AG08395 (cell line): ENCODE results near the gene CCDC138.

Experiments used
- DNase-seq: peaks from one replicate; pipeline ENCODE4 v3.0.0; 2012; ENCODE audit warnings: mixed read lengths, low spot score

Gene CCDC138

DNA sequence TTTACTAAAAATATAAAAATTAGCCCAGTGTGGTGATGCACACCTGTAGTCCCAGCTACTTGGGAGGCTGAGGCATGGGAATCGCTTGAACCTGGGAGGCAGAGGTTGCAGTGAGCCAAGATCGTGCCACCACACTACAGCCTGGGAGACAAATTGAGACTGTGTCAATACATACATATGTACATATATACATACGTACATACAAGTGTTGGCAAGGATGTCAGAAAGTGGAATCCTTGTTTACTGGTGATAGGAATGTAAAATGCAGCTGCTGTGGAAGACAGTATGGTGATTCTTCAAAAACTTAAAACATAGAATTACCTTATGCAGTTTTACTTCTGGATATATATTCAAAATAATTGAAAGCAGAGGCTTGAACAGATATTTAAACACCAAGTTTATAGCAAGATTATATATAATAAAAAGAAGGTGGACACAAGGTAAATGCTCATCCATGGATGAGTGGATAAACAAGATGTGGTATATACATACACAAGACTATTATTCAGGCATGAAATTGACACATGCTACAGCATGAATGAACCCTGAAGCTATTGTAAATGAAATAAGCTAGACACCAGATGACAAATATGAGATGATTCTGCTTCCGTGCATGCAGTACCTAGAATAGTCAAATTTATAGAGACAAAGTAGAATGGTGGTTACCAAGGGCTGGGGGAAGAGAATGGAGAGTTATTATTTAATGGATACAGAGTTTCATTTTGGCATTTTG lies 43.2 kb downstream of the CCDC138 start:
- DNase-seq = no peak

- no peak for DNase-seq
These were observed 46.6 kb downstream of the CCDC138 start for GRCh38 chr2:108833219-108833618.

- DNase-seq = no peak
These were observed 48.0 kb downstream of the CCDC138 start for GRCh38 chr2:108834620-108835019.

DNA sequence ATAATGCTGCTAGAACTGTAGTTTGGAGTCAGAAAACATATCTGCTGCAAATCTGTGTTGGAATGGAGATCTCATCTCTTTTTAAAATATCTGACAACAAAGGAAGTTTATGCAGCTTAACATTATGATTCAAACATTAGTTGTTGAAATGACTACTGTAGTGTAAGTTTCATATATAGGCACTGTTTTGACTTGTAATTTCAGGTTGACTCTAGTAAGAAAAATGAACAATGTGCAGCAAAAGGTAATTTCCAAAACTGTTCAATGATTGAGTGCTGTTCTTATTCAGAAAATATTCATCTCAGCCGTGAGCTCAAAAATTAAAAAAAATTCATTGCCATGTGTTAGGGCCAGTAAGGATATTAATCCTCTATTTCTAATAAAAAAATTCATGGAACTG lies 48.5 kb downstream of the CCDC138 start:
- no peak for DNase-seq

DNA sequence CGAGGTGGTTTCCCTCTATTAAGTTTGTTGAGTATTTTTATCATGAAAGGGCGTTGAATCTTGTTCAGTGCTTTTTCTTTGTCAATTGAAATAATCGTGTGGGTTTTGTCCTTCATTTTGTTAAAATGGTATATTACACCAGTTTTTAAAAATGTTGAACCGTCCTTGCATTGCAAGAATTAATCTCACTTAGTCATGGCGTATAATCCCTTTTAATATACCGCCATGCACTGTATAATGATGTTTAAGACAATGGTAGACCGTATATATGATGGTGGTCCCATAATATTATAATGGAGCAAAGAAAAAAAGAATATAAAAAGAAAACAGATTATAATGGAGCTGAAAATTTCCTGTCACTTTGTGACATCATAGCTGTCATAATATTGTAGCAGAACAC lies 50.6 kb downstream of the CCDC138 start:
- DNase-seq = no peak

DNA sequence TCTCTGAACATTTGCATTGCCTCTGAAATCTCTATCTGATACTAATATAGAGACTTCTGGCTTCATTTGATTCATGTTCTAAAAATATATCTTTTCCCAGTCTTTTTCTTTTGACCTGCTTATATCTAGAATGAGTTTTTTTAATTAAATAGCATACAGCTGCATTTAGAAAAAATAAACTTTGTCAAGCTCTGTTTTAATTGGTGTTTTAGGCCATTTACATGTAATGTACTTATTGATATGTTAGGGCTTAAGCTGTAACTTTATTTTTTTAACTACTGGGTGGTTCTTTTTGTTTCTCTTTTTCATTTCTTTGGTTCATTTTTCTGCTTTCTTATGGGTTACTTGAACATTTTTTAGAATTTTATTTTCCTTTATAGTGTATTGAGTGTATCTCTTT lies 54.9 kb downstream of the CCDC138 start:
- no peak for DNase-seq

GRCh38 chr2:108845923-108846322 lies 59.4 kb downstream of the CCDC138 start:
- no peak for DNase-seq

- no peak for DNase-seq
These were observed 60.4 kb downstream of the CCDC138 start for GRCh38 chr2:108847000-108847399.

DNA sequence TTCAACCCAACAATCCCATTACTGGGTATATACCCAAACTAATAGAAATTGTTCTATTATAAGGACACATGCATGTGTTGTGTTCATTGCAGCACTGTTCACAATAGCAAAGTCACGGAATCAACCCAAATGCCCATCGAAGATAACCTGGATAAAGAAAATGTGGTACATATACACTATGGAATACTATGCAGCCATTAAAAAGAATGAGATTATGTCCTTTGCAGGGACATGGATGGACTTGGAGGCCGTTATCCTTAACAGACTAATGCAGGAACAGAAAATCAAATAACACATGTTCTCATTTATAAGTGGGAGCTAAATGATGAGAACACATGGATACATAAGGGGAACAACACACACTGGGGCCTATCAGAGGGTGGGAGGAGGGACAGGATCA lies 65.8 kb downstream of the CCDC138 start:
- no peak for DNase-seq

GRCh38 chr2:108853421-108853820 lies 66.8 kb downstream of the CCDC138 start:
- no peak for DNase-seq

- DNase-seq = no peak
These were observed 67.9 kb downstream of the CCDC138 start for GRCh38 chr2:108854484-108854883.

DNA sequence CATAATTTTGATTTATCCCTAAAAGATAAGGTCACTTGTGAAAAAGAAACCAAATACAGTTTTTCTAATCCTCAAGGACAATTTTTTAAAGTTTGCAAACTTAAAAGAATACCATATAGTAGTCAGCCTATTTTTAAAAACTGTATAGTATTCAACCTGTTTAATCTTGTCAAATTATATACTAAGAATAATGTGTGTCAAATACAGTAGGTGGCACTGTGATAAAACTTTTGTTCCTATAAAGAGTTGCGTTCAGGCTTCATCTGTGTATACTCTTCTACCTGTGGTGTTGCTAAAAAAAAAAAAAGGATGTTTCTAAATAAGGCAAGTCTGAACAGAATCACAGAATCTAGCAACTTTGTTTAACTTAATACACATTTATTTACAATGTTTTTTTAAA lies 68.6 kb downstream of the CCDC138 start:
- no peak for DNase-seq

DNA sequence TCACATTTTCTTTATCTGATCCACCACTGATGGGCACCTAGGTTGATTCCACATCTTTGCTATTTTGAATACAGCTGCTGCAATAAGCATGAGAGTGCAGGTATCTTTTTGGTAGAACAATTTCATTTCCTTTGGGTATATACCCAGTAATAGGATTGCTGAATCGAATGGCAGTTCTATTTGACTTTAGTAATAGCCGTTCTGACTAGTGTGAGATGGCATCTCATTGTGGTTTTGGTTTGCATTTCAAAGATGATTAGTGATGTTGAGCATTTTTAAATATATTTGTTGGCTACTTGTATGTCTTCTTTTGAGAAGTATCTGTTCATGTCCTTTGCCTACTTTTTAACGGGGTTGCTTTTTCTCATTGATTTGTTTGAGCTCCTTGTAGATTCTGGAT lies 72.3 kb downstream of the CCDC138 start:
- no peak for DNase-seq

DNA sequence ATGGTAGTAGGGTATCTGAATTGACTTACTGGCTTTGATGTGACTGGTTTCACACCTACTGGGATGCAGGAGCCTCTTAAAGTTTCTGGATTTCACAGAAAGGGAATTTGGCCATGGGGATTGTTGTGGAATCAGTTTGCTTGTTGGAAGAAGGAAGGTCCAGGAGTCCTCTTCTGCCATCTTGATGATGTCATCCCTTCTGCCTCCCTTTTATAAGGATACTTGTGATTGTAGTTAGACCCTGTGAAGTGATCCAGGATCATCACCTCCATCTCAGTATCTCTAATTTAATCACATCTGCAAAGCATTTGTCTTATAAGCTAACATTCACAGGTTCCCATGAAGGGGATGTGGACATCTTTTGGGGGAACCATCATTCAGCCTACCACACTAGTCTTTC lies 79.5 kb downstream of the CCDC138 start:
- DNase-seq = no peak

GRCh38 chr2:108868911-108869310 lies 82.3 kb downstream of the CCDC138 start:
- no peak for DNase-seq

DNA sequence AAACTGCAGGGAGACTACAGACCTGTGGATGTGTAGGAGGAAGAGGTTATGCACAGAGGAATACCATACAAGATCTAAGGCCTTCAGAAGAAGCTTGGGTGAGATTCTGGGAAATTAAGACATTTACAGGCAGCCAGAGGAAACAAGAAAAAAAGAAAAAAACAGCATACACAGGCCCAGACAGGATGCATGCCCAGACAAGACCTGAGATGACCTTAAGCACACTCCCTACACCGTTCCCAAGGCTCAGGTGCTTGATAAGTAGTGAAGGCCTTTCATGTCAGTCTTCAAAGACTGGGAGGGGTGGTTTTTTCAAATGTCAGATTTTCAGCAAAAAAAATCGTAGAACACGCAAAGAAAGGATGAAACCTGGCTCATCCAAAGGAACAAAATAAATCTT lies 83.0 kb downstream of the CCDC138 start:
- no peak for DNase-seq

DNA sequence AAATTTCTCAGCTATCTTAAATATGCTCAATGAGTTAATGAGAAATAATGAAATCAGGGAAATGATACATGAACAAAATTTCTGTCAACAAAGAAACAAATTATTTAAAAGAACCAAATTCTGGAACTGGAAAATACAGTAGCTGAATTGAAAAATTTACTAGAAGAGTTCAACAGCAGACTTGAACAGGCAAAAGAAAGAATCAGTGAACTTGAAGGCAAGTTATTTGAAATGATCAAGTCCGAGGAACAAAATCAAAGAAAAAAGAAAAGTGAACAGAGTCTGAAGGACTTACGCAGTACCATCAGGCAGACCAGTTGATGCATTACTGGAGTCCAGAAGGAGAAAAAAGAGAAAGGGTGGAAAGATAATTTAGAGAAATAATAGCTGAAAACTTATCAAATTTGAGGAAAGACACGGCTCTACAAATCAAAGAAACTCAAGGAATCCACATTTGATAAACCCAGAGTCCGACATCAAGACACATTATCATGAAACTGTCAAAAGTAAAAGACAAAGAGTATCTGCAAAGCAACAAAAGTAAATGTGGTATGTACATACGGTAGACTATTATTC lies 83.6 kb downstream of the CCDC138 start:
- DNase-seq = no peak

GRCh38 chr2:108877506-108877905 lies 90.9 kb downstream of the CCDC138 start:
- DNase-seq = no peak

- DNase-seq = no peak
These were observed 91.7 kb downstream of the CCDC138 start for GRCh38 chr2:108878276-108878675.

- DNase-seq = no peak
These were observed 98.0 kb downstream of the CCDC138 start for GRCh38 chr2:108884619-108885018.

GRCh38 chr2:108889907-108890306 lies 103.3 kb downstream of the CCDC138 start:
- no peak for DNase-seq

GRCh38 chr2:108893277-108893676 lies 106.7 kb downstream of the CCDC138 start:
- DNase-seq = no peak

GRCh38 chr2:108894766-108895165 lies 108.2 kb downstream of the CCDC138 start:
- DNase-seq = no peak

DNA sequence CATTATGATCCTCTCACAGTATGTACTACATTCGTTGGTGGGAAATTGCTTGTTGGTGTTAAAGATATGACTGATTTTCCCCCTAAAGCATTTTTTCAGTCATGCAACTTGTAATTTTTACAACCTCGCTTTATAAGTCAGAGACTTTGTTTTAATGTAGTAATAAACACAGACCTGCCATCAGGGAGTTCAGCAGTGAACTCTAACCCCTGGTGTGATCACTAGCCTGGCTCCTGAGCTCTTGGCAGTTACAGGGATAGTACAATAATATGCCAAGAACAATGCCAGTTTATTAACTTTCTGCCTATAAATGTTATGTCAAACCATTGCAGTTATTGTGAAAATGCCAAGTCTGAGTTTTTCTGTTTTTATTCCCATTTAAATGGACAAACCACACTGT lies 108.6 kb downstream of the CCDC138 start:
- DNase-seq = no peak
